HG03135 (cell line): ENCODE measurements around the gene EBP.

ENCODE experiments used
- ATAC-seq: cut with Tn5 transposase; IDR thresholded peaks from one replicate; pipeline ENCODE4 v1.9.1; 2021; ENCODE audit warnings: mild to moderate bottlenecking, moderate library complexity; ENCODE audit not compliant: unreplicated experiment

The EBP gene

DNA sequence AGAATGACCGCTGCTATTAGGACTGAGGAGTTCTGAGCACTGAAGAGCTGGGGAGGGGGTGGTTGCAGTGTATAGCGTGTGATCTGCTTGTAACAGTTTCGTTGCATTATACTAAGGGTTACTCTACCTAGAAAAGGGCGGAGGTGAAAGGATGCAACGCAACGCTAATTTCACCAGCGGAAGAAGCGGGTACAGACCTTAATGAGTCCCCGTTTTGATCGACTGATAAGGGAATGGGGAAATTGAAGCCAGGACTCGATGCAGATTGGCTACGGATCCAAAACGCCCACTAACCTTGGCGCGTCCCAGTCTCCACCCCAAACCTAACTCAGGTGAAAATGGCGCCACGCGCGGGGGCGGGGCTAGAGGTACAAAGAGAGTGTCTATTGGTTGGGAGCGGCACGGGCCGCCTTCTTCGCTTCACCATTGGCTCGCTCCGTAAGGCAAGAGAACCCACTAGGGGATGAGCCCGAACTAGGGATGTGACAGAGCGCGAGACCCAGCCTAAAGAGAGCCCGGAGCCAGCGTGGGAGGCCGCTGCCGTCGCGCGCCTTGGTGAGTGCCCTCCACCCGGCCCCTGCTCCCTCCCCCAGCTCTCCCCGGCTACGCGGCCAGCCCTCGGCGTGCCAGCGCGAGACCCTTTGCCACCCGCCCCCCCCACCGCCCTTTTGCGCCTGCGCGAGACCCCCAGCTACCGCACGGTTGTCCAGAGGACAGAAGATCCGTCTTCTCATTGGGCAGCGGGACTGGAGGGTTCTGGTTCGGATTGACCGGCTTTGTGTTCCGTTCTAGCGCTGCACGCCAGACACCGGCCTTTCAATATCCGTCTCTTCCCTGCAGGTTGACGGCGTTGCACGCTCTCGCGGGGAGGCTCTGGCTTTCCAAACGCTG lies at the start of gene EBP:
Gene EBP, plus strand, starts transcription at position 456 of the 891 bp plus-strand sequence. CDS start 1,964 bp downstream, outside the sequence.
- ATAC-seq = peak; percentile 96

GRCh38 chrX:48472225-48472624 lies 49.4 kb upstream of the EBP start:
- ATAC-seq = no peak

GRCh38 chrX:48472851-48473703 lies 48.5 kb upstream of the EBP start:
- ATAC-seq = no peak

GRCh38 chrX:48473704-48473990 lies 48.0 kb upstream of the EBP start:
- ATAC-seq = no peak

- no peak for ATAC-seq
Observed at GRCh38 chrX:48474127-48474526, 47.5 kb upstream of the EBP start.

GRCh38 chrX:48474581-48474980 lies 47.0 kb upstream of the EBP start:
- no peak for ATAC-seq

DNA sequence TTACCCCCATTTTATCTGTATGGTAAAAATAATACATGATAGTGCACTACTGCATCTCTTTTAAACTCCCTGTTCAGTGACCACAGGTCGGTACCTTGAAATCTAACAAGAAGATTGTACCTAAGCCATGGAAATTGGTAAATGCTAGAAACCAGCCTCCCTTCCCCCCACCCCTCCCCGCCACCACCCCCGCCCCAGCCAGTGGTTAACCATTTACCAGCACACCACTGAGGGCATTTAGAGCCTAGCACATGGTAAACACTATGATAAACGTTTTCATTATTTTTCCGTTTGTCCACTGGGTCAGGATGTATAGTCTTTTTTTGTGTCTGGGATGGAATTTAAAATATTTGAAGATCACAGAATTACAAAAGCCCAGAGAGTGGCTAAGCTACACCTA lies 46.3 kb upstream of the EBP start:
- ATAC-seq = no peak

GRCh38 chrX:48475774-48476577 lies 45.6 kb upstream of the EBP start, which contains the start of gene FTSJ1:
Gene FTSJ1 (plus strand): TSS chrX:48476199. CDS start chrX:48478048, 1,849 bp downstream.
- ATAC-seq = peak; percentile 79

DNA sequence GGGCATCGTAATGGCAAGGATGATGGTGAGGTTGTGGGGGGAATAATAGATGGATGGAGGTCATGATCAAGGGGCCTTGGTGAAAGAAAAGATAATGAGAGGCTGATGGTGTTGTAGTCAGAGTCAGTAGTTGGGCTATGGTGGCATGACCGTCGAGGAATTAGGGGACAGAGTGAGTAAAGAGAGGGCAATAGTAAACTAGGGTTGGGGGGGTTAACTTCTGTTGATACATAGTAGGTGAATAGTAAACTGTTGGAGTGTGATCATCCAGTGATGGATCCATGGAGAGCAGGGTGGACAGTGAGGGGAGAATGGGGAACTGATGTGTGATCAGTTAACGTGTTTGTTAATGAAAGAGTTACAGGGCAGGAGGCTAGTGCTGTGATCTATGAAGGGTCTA lies 44.7 kb upstream of the EBP start:
- no peak for ATAC-seq

DNA sequence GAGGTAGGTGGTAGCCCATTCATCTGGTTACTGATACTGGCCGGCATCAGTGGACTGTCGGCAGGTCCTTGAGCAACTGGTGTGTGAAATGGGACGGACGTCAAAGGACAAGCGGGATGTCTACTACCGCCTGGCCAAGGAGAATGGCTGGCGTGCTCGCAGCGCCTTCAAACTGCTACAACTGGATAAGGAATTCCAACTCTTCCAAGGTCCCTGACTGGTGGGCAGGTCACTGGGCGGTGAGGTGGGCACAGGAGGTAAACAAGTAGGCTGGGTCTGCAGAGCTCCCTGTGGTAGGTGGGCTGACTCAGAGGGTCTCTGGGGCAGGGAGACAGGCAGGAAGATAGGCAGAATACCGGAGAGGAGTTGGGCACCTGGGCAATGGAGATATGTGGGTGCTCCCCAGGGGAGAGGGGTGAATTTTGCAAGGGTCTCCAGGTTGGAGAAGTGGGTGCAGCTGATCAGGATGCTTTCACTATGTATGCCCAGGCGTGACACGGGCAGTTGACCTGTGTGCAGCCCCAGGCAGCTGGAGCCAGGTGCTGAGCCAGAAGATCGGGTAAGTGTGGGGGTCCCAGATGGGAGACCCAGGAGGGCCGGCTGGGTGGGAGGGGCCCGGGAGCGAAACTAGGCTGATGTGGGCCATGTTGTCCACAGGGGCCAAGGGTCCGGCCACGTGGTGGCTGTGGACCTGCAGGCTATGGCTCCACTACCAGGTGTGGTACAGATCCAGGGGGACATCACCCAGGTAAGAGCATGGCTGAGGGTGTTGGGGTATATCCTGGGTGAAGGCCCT lies 43.5 kb upstream of the EBP start:
- ATAC-seq = no peak

- ATAC-seq = no peak
Observed at GRCh38 chrX:48478806-48479205, 42.8 kb upstream of the EBP start.

DNA sequence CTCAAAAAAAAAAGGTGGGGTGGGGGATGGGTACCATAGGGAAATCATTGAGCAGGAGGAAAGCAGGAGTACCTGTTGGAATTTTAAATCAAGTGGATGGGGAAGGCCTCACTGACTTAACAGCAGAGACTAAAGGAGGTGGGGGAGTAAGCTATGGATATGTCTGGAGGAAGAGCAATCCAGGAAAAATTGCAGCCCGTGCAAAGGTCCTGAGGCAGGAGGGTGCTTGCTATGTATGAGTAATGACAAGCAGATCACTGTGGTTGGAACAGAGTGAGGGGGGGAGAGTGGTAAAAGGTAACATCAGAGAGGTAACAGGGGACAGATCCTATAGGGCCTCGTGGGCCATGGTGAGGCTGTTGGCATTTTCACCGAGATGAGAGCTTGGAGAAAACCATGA lies 41.5 kb upstream of the EBP start:
- ATAC-seq = no peak

GRCh38 chrX:48480583-48480982 lies 41.0 kb upstream of the EBP start:
- ATAC-seq = no peak

DNA sequence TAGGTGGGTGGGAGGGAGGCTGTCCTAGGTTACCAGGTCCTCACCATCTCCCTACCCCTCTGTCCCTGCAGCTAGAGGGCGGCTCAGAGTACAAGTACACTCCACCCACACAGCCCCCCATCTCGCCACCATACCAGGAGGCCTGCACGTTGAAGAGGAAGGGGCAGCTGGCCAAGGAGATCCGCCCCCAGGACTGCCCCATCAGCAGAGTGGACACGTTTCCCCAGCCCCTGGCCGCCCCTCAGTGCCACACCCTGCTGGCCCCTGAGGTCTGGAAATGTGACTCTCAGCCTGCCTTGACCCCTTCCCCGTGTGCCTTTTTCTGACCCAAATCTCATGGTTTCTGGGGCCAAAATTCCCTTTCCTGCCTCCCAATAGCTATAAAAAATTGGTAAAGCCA lies 39.1 kb upstream of the EBP start:
- ATAC-seq = no peak

GRCh38 chrX:48487362-48487798 lies 34.2 kb upstream of the EBP start:
- ATAC-seq = no peak

DNA sequence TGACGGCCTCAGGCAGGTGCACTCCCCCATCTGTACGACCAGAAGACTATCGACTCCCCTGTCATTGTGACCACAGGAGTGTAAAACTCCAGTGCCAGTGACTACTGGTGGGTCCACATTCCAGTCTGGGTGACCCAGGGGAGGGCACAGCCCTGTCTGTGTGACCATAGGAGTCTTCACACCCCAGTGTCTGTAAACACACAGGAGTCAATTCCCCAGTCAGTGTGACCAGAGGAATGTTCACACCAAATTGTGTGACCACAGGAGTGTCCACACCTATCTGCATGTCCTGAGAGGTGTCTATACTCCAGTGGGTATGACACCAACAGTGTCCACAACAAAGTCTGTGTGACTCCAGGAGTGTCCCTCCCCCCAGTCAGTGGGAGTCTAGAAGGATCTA lies 33.6 kb upstream of the EBP start:
- ATAC-seq = no peak

DNA sequence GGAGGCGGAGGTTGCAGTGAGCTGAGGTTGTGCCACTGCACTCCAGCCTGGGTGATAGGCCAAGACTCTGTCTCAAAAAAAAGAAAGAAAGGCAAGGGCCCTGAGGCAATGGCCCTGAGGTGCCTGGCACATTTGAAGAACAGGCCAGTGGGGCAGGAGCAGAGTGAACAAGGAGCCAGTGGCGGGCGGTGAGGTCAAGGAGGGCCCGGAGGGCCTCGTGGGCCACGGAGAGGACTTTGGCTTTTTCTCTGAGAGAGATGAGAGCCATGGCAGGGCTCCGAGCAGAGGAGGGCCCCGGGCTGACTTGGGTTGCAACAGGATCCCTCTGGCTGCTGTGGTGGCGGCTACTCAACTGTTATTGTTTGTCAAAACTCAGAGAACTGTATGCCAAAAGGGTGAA lies 32.3 kb upstream of the EBP start:
- no peak for ATAC-seq

- no peak for ATAC-seq
Observed at GRCh38 chrX:48489892-48490291, 31.7 kb upstream of the EBP start.

DNA sequence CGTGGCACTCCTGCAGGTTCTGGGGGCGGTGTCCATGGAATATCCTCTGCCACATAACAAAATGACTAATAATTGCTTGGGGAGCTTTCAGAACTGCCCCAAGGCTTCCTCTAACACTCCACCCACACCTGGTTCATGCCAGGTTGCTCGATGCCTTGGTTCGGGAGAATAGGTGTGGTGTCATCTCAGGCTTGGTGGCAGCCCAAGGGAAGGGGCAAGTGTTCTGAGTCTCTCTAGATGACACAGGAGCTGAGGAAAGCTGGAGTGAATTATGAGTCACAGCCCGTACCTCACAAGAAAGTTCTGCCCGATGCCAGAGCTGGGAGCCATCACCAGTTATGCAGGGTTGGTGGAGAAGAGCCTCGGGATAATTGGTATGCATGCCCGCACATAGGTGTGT lies 30.9 kb upstream of the EBP start:
- ATAC-seq = no peak

DNA sequence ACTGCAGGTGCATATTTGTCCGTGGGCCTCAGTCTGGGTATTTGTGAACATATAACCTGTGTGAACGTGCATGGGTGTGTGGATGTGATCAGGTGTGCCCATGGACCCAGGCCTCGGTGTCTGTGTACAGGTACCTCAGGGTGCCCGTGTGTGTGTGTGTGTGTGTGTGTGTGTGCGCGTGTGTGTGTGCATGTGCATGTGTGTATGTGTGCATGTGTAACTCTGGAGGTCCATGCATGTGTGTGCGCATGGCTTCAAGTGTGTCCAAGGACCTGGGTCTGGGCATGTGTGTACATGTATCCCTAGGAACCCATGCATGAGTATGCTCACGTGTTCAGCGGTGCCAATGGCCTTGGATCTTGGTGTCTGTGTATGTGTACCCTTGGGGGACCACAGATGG lies 29.8 kb upstream of the EBP start:
- ATAC-seq = no peak
